Lung (tissue), 12 donors: ENCODE measurements around the gene ATP2B2. TPM values are rescaled to one million over a fixed set of nuclear protein-coding genes. Genes with fewer than 3 reads are reported as not detected.

Experiments used
- ATAC-seq: fragments of 200-7000 bp; cut with Tn5 transposase; one replicate; pipeline ENCODE4 v1.9.1; 2020; ENCODE audit warnings: moderate number of reproducible peaks; ENCODE audit not compliant: insufficient read depth, low FRiP score
- DNase-seq, 3 donors: peaks; one replicate each; pipeline ENCODE4 v3.0.0-alpha.2; 2013 to 2017
- H3K27ac ChIP-seq, 2 donors: one replicate each; pipeline ENCODE4 v1.5.1; 2013; ENCODE audit warnings: mild to moderate bottlenecking in 2 of 2, moderate library complexity in 2 of 2, control low read depth in 1 of 2, inconsistent platforms in 1 of 2, low read depth in 1 of 2, low read length in 1 of 2
- H3K27me3 ChIP-seq, 3 donors: one replicate each; pipeline ENCODE4 v1.5.1; 2013; ENCODE audit warnings: low read length in 2 of 3; ENCODE audit not compliant: control insufficient read depth in 3 of 3, insufficient read depth in 3 of 3
- H3K36me3 ChIP-seq, 4 donors: one replicate each; pipeline ENCODE4 v1.5.1; 2013; ENCODE audit warnings: low read length in 4 of 4, mild to moderate bottlenecking in 1 of 4, moderate library complexity in 1 of 4; ENCODE audit not compliant: control insufficient read depth in 4 of 4, insufficient read depth in 4 of 4
- H3K4me1 ChIP-seq, 5 donors: one replicate each; pipeline ENCODE4 v1.5.1; 2013; ENCODE audit warnings: low read length in 5 of 5, mild to moderate bottlenecking in 2 of 5, moderate library complexity in 1 of 5; ENCODE audit not compliant: control insufficient read depth in 5 of 5, insufficient read depth in 5 of 5
- H3K4me3 ChIP-seq: one replicate; pipeline ENCODE4 v1.5.1; 2013; ENCODE audit warnings: mild to moderate bottlenecking, control low read depth, moderate library complexity
- H3K9ac ChIP-seq, 2 donors: one replicate each; pipeline ENCODE4 v1.5.1; 2013; ENCODE audit warnings: low read length in 2 of 2, control low read depth in 1 of 2; ENCODE audit not compliant: insufficient read depth in 1 of 2
- H3K9me3 ChIP-seq, 4 donors: one replicate each; pipeline ENCODE4 v1.5.1; 2013; ENCODE audit warnings: low read length in 3 of 4, mild to moderate bottlenecking in 1 of 4, moderate library complexity in 1 of 4; ENCODE audit not compliant: control insufficient read depth in 4 of 4, insufficient read depth in 3 of 4
- CTCF ChIP-seq: IDR thresholded peaks from 2 replicates; pipeline ENCODE4 v1.5.1; 2012; ENCODE audit warnings: mild to moderate bottlenecking; ENCODE audit errors: control extremely low read depth, extremely low read depth
- WGBS, 2 donors: extraction: QIAGEN DNeasy Blood & Tissue Kit; methylation state at CpG; one replicate each; pipeline ENCODE4 v1.1.7; 2013; 5-methylcytosine and 5-hydroxymethylcytosine counted together
- polyA plus RNA-seq, 2 donors: library from polyadenylated mRNA; stranded (reverse); fragments of 200-250 nt; gene quantifications; one replicate each; pipeline ENCODE4 v1.2.1, GENCODE V29; 2013
- total RNA-seq, 2 donors: library from RNA; depleted of rRNA in 1 of 2; stranded (reverse); fragments of >200 nt in 1 of 2; gene quantifications; one replicate each; pipeline ENCODE4 v1.2.1, GENCODE V29; 2014 to 2021
- donor health status: control.
- donor health status: control.
- donor health status: Bipolar disorder and iron deficiency.
- donor health status: healthy.
- donor health status: DM: yes; HTN: yes; CAD: no.

ATP2B2 gene
- total and polyA plus RNA-seq, 4 donors: 0.06 TPM; not detected in 3

- ATAC-seq (no peak), DNase-seq (no peak)
- Histone ChIP-seq H3K9ac (no peak overlapping the region), H3K4me3 (no peak overlapping the region), H3K36me3 (no peaks in the 10 kb centered on the region), H3K4me1 (no peaks in the 10 kb centered on the region), H3K27me3 (peaks cover 0 to 4% (median 2%) of the 10 kb centered on the region in 3 donors), H3K27ac (no peak overlapping the region), H3K9me3 (no peaks in the 10 kb centered on the region)
- TF ChIP-seq CTCF: no peak
Observed at GRCh38 chr3:10533737-10534023, 28.3 kb upstream of the ATP2B2 start.

- H3K4me1 ChIP-seq: no peaks in the 10 kb centered on the region
- DNase-seq (no peak), ATAC-seq (no peak)
- no peaks in the 10 kb centered on the region for H3K36me3 ChIP-seq
- H3K27ac ChIP-seq: no peak overlapping the region
- 83 to 88% methylated on average over 7 of the region's 7 CpGs for WGBS, 2 donors
- peaks cover 0 to 7% (median 4%) of the 10 kb centered on the region in 3 donors for H3K27me3 ChIP-seq
- H3K4me3 ChIP-seq: no peak overlapping the region
- TF ChIP-seq CTCF: no peak
- no peak overlapping the region for H3K9ac ChIP-seq
- H3K9me3 ChIP-seq: no peaks in the 10 kb centered on the region
Observed at GRCh38 chr3:10532939-10533736, 27.8 kb upstream of the ATP2B2 start.

GRCh38 chr3:10531031-10531430 lies 25.6 kb upstream of the ATP2B2 start:
- Histone ChIP-seq H3K9me3 (no peaks in the 10 kb centered on the region), H3K4me1 (no peaks in the 10 kb centered on the region), H3K9ac (no peak overlapping the region), H3K27me3 (peaks cover 0 to 11% (median 4%) of the 10 kb centered on the region in 3 donors), H3K27ac (no peak overlapping the region), H3K4me3 (no peak overlapping the region), H3K36me3 (no peaks in the 10 kb centered on the region)
- ATAC-seq (no peak), DNase-seq (no peak)
- no peak for TF ChIP-seq CTCF
- WGBS, 2 donors: 62 to 74% methylated on average over 6 of the region's 6 CpGs

GRCh38 chr3:10530241-10530640 lies 24.9 kb upstream of the ATP2B2 start:
- DNase-seq: no peak

More at GRCh38 chr3:10530241-10530640, 24.9 kb upstream of the ATP2B2 start:
- H3K27ac ChIP-seq: no peak overlapping the region
- no peaks in the 10 kb centered on the region for H3K9me3 ChIP-seq
- no peak for ATAC-seq
- 82 to 85% methylated on average over 13 of the region's 13 CpGs for WGBS, 2 donors
- H3K27me3 ChIP-seq: peaks cover 0 to 11% (median 4%) of the 10 kb centered on the region in 3 donors
- H3K36me3 ChIP-seq: no peaks in the 10 kb centered on the region
- no peak for TF ChIP-seq CTCF
- H3K9ac ChIP-seq: no peak overlapping the region
- H3K4me3 ChIP-seq: no peak overlapping the region
- H3K4me1 ChIP-seq: no peaks in the 10 kb centered on the region
